A673 (cell line): ENCODE data around the gene TMSB4X.

Experiments
- CTCF ChIP-seq: fragments of 300-800, 200-600 bp; sonication (generic); conservative IDR thresholded peaks from 2 replicates; pipeline ENCODE4 v1.5.1; 2017; ENCODE audit warnings: low read depth, mild to moderate bottlenecking, antibody characterized with exemption, low read length, moderate library complexity, mixed read lengths
- EZH2 ChIP-seq: fragments of 200-600 bp; sonication (generic); IDR thresholded peaks from 2 replicates; pipeline ENCODE4 v1.6.1; 2017; ENCODE audit warnings: borderline replicate concordance, low read depth, mild to moderate bottlenecking, mixed read lengths, antibody characterized with exemption, low read length; ENCODE audit not compliant: poor library complexity, severe bottlenecking

DNA sequence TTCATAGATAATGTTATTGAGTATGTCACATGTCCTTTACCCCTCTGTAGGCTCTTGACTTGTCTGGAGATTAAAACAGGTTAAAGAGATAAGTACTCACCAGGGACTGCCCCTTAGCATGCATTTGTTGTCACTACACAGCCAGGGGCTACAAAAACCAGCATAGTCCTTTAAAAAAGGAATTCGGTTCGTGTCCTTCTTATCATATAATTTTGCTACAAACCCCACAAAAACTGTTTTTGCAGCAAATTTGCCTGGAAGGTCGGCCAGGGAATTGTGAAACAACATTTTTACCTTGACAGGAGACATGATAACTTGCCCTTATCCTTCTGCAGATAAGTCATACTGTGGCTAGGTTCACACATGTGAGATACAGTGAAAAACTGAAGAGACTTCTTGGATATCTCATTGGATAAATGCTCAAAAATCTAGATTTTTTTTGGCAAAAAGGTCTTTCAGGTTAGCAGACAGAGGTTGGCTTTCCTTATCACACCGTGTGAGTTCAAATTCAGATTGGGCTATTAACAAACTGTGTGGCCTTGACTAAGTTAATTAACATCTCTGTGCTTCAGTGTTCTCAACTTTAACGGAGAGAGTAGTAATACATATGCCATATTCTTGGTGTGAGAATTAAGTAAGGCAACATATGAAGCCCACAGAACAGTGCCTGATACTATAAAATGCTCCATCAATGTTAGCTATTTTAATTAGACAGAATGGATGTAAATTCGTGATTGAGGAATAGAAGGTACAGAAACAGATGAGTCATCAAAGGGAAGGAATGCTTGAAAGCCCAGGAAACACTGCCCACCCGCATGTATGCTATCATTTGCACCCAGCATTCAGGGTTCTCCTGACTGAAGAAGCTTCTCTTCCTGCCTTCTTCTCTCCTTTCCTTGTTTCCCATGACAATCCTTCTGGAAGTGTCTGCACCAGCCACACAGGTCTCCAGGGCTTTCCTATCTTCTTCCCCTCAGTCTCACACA is 39.5 kb downstream of the TMSB4X start:
- TF ChIP-seq EZH2 = no peak
- TF ChIP-seq CTCF = no peak
